Measurements from ENCODE around the gene FUT9. TPM values are rescaled to one million over a fixed set of nuclear protein-coding genes. Genes with fewer than 3 reads are reported as not detected.

Gene FUT9
- total and polyA plus RNA-seq, 2 of the 13 experiments (the other 11 are each of a cell fraction or from before 2014, with no cell fraction given), result 0.01 TPM; not detected in 1

GRCh38 chr6:96086745-96087144, 71.0 kb downstream of the FUT9 start:
- intact Hi-C loops (cut with micrococcal nuclease; ENCODE audit: unreplicated experiment), result loop anchor here (10.0 kb wide), 1 partner anchor 222 kb away; no protein-coding TSS in a partner anchor
- CTCF ChIA-PET (ENCODE audit: low intra/inter-chr PET ratio, low total read pairs), result no interaction called here
- in situ Hi-C loops (cut with HindIII; ENCODE audit: extremely low pct_ligation_motif_present, low pct_unique_long_range_greater_than_20kb), result no loop called here

More at GRCh38 chr6:96086745-96087144, 71.0 kb downstream of the FUT9 start:
- ATAC-seq, result no peak
- POLR2A ChIA-PET, result no interaction called here
- no TSS peak for BruUV-seq (replicated peaks)
- H3K4me1 ChIP-seq (ENCODE audit: insufficient read depth, low read length), result no peaks in the 10 kb centered on the region
- H3K9ac ChIP-seq (ENCODE audit: insufficient read depth, low read depth, low read length), result no peak overlapping the region
- no peak for FAIRE-seq
- no peak overlapping the region for H3K27ac ChIP-seq (ENCODE audit: extremely low read length, insufficient read depth, low read length)
- no peak overlapping the region for H3K4me2 ChIP-seq (ENCODE audit: low read depth, low read length)
- H2AFZ ChIP-seq (ENCODE audit: low read length), result no peak overlapping the region
- H3K36me3 ChIP-seq (replicated peaks in 1 of 2; ENCODE audit: control insufficient read depth in 1 of 2, insufficient read depth in 2 of 2, low read length in 2 of 2), result no peaks in the 10 kb centered on the region
- no peaks in the 10 kb centered on the region for H3K9me3 ChIP-seq (ENCODE audit: low read length)
- no peak for TF ChIP-seq SRF (IDR thresholded peaks at IDR 0.05; ENCODE audit: low read depth, low read length)
- TF ChIP-seq ZSCAN12 (CRISPR knock-in tag; IDR thresholded peaks at IDR 0.05), result no peak
- TF ChIP-seq FOXP1 (IDR thresholded peaks at IDR 0.05), result no peak
- no peak for TF ChIP-seq FOXP1 (CRISPR knock-in tag; IDR thresholded peaks at IDR 0.05)
- TF ChIP-seq FOXO4 (CRISPR knock-in tag; conservative IDR thresholded peaks at IDR 0.05), result no peak
- no peak for TF ChIP-seq HNRNPH1 (optimal IDR thresholded peaks at IDR 0.05; ENCODE audit: low read depth, low read length)
- TF ChIP-seq SOX6 (IDR thresholded peaks at IDR 0.05), result no peak
- no peak for TF ChIP-seq SOX6 (CRISPR knock-in tag; IDR thresholded peaks at IDR 0.05)
- no peak for TF ChIP-seq SALL2 (CRISPR knock-in tag; IDR thresholded peaks at IDR 0.05)
- TF ChIP-seq, protein P1, sequence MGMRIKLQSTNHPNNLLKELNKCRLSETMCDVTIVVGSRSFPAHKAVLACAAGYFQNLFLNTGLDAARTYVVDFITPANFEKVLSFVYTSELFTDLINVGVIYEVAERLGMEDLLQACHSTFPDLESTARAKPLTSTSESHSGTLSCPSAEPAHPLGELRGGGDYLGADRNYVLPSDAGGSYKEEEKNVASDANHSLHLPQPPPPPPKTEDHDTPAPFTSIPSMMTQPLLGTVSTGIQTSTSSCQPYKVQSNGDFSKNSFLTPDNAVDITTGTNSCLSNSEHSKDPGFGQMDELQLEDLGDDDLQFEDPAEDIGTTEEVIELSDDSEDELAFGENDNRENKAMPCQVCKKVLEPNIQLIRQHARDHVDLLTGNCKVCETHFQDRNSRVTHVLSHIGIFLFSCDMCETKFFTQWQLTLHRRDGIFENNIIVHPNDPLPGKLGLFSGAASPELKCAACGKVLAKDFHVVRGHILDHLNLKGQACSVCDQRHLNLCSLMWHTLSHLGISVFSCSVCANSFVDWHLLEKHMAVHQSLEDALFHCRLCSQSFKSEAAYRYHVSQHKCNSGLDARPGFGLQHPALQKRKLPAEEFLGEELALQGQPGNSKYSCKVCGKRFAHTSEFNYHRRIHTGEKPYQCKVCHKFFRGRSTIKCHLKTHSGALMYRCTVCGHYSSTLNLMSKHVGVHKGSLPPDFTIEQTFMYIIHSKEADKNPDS (CRISPR knock-in tag; IDR thresholded peaks at IDR 0.05), result no peak
- no peak for TF ChIP-seq HMGXB4 (CRISPR knock-in tag; IDR thresholded peaks at IDR 0.05; ENCODE audit: borderline replicate concordance in 1 of 2, low read depth in 1 of 2)
- TF ChIP-seq YEATS2 (CRISPR knock-in tag; IDR thresholded peaks at IDR 0.05; ENCODE audit: borderline replicate concordance), result no peak
- H3K27me3 ChIP-seq (ENCODE audit: control insufficient read depth in 1 of 2, insufficient read depth in 2 of 2, low read length in 2 of 2), result no peaks in the 10 kb centered on the region
- DNase-seq (ENCODE audit: low spot score), result no peak
- WGBS (ENCODE audit: low lambda C conversion rate), result 22% methylated on average over 3 of the region's 3 CpGs
- H4K20me1 ChIP-seq (ENCODE audit: insufficient read depth, low read length), result no peaks in the 10 kb centered on the region
- no peaks in the 10 kb centered on the region for H3K79me2 ChIP-seq (ENCODE audit: insufficient read depth, low read length)
- H3K4me3 ChIP-seq (replicated peaks in 1 of 3; ENCODE audit: insufficient read depth in 1 of 3, low read depth in 2 of 3, low read length in 3 of 3), result no peak overlapping the region
